ENCODE measurements around the gene MYH16. TPM values are rescaled to one million over a fixed set of nuclear protein-coding genes. Genes with fewer than 3 reads are reported as not detected.
A peak's percentile ranks its signal among the peaks of the same experiment; 100 is the strongest.

MYH16 gene
- total and polyA plus RNA-seq, 9 of the 15 experiments (the other 6 are each of a cell fraction or from before 2014, with no cell fraction given): 0.09 TPM; not detected in 8

- TF ChIP-seq ZNF592 (IDR thresholded peaks at IDR 0.05) (no peak), E2F6 (IDR thresholded peaks at IDR 0.05; ENCODE audit: borderline replicate concordance in 1 of 2, extremely low read depth in 1 of 2, insufficient read depth in 1 of 2, insufficient read length in 1 of 2, low read depth in 1 of 2, low read length in 1 of 2, poor library complexity in 1 of 2, severe bottlenecking in 1 of 2) (peak in 1 of 2 experiments; percentile 17), MYNN (IDR thresholded peaks at IDR 0.05) (no peak), MYNN (CRISPR knock-in tag; IDR thresholded peaks at IDR 0.05) (no peak), RUNX1 (IDR thresholded peaks at IDR 0.05; ENCODE audit: low read depth) (no peak), SETDB1 (IDR thresholded peaks at IDR 0.05; ENCODE audit: low read length) (no peak), BACH1 (tag; IDR thresholded peaks at IDR 0.05) (no peak), FOXP4 (CRISPR knock-in tag; IDR thresholded peaks at IDR 0.05; ENCODE audit: borderline replicate concordance) (no peak), FOXO4 (CRISPR knock-in tag; IDR thresholded peaks at IDR 0.05) (no peak), TOE1 (IDR thresholded peaks at IDR 0.05; ENCODE audit: borderline replicate concordance) (no peak), TOE1 (CRISPR knock-in tag; IDR thresholded peaks at IDR 0.05; ENCODE audit: borderline replicate concordance, low read depth) (no peak), PREB (CRISPR knock-in tag; IDR thresholded peaks at IDR 0.05) (no peak), ZBTB8A (IDR thresholded peaks at IDR 0.05; ENCODE audit: partially characterized antibody) (no peak), STAT5A (IDR thresholded peaks at IDR 0.05; ENCODE audit: borderline replicate concordance, low read length) (no peak), ZNF217 (CRISPR knock-in tag; IDR thresholded peaks at IDR 0.05) (no peak), CEBPB (tag; IDR thresholded peaks at IDR 0.05) (peak; percentile 55; the same call in 1 of the 2 replicates), TCF7 (IDR thresholded peaks at IDR 0.05; ENCODE audit: borderline replicate concordance) (no peak), GTF2F1 (IDR thresholded peaks at IDR 0.05; ENCODE audit: low read depth, low read length) (no peak), ZNF644 (tag; IDR thresholded peaks at IDR 0.05; ENCODE audit: low read depth) (no peak), TCFL5 (CRISPR knock-in tag; conservative IDR thresholded peaks at IDR 0.05) (no peak)
Observed at GRCh38 chr7:99234185-99234584, 38.5 kb upstream of the MYH16 start (continued).

Measured in K562 (cell line).